Hepatic stellate cell (primary cell): ENCODE data around the gene SLMAP.

ENCODE experiments used
- DNase-seq: peaks from one replicate; pipeline ENCODE4 v3.0.0; 2011; ENCODE audit warnings: low spot score

SLMAP gene

GRCh38 chr3:57943525-57944495, 187.7 kb downstream of the SLMAP start:
- no peak for DNase-seq

DNA sequence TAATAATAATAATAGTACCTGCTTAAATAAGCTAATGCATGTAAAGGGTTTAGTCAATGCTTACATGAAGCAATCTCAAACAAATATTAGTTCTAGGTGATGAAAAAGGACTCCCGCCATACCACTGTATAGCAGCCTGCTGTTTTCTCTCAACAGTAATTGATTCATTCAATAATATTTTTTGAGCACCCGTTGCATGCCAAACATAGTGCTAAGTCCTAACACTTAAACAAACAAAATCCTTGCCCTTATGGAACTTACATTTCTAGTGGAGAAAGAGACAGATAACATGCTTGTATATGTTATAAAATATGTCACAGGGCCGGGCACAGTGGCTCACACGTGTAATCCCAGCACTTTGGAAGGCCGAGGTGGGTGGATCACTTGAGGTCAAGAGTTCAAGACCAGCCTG, 190.9 kb downstream of the SLMAP start:
- no peak for DNase-seq

DNA sequence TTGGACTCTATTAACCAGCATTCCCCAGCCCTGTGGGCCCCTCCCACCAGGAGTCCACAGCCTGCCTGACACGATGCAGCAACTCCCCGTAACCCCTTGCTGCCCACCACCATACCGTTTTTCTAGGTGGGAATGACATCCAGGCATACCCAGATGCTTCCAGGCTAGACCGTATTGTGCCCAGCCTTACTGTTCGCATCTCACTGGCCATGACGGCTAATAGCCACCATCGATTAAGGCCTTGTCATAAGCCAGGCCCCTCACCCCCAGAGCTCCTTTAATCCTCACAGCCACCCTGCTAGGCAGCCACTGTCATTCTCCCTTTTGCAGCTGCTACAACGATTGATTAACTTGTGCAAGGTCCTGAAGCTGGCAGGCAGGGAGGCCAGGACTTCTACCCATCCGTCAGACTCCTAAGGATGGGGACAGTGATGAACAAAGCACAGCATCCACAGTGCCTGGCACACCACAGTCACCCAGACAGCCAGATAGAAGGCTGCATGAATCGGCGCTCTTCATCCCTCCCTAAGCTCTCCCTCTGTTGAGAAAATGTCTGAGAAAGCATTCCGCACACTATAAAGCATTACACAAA, 192.1 kb downstream of the SLMAP start:
- no peak for DNase-seq

DNA sequence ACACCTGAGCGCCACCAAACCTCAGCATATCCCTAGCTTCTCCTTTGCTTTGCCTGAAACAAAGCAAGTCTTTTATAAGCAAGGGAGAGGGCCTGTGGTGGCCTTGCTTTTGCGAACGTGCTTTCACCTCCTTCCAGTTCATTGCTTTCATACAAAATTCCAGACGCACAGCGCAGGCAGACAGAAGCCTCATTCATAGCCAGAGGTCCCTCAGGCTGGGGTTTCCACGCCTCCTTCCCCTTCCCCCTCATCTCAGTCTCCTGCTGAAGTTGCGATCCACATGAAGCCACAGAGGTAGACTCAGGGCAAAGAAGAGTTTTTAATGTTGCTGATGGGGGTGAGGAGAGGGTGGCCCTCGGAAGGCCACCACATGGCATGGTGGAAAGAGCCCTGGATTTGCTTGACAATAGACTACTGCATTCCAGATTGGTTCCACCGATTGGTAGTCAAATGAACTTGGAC, 192.7 kb downstream of the SLMAP start:
- no peak for DNase-seq

DNA sequence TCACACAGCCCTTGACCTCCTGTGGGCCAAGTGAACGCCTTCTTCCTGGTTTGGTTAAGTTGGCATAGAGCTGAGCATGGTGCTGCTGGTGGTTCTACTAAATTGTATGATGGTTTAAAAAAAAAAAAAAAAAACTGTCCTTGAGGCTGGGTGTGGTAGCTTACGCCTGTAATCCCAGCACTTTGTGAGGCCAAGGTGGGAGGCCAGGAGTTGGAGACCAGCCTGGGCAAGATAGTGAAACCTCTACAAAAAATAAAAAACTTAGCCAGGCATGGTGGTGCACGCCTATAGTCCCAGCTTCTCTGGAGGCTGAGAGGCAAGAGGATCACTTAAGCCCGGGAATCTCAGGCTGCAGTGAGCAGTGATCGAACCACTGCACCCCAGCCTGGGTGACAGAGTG, 193.2 kb downstream of the SLMAP start:
- DNase-seq = no peak

GRCh38 chr3:57949785-57950615, 193.9 kb downstream of the SLMAP start:
- no peak for DNase-seq

GRCh38 chr3:57951066-57951882, 195.2 kb downstream of the SLMAP start:
- DNase-seq = peak; percentile 88

DNA sequence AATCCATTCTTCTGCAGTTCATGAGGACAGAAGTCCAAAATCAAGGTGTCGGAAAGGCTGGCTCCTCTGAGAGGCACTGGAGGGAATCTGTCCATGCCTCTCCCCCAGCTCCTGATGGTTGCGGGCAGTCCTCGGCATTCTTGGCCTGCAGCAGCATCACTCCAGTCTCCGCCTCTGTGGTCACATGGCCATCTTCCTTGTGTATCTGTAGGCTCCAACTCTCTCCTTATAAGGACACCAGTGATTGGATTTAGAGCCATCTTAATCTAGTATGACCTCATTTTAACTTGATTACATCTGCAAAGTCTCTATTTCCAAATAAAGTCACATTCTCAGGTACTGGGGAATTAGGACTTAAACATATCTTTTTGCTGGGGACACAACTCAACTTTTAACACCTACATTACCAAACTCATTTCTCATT, 196.1 kb downstream of the SLMAP start:
- no peak for DNase-seq

- DNase-seq = no peak
These were observed 196.5 kb downstream of the SLMAP start for GRCh38 chr3:57952651-57953050.

GRCh38 chr3:57953576-57953975, 197.5 kb downstream of the SLMAP start:
- DNase-seq = no peak

- DNase-seq = no peak
These were observed 200.2 kb downstream of the SLMAP start for GRCh38 chr3:57956119-57956832.

DNA sequence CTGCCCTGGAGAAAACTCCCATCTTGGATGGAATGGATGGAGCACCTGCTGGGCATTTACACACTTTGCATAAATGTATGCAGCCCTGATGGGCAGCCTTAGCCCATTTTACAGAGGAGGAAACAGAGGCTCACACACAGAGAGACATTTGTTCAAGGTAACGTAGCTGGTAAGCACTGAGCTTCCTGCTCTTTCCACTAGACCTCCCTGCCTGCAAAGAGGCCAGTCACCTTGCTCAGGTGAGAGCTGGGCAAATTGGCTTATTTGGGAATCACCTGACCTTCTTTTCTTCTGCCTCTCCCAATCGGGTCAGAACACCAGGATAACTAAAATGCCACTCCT, 200.7 kb downstream of the SLMAP start:
- no peak for DNase-seq

DNA sequence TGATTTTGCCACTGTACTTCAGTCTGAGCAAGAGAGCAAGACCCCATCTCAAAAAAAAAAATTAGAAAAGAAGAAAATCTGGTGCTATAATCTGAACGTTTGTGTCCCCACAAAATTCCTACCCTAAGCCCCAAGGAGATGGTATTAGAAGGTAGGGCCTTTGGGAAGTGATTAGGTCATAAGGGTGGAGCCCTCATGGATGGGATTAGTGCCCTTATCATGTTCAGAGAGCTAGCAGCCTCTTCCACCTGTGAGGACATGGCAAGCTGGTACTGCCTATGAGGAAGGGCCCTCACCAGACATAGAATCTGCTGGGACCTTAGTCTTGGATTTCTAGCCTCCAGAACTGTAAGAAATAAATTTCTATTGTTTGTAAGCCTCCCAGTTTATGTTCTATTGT, 201.7 kb downstream of the SLMAP start:
- DNase-seq = no peak

GRCh38 chr3:57958642-57959422, 202.7 kb downstream of the SLMAP start:
- DNase-seq = no peak

DNA sequence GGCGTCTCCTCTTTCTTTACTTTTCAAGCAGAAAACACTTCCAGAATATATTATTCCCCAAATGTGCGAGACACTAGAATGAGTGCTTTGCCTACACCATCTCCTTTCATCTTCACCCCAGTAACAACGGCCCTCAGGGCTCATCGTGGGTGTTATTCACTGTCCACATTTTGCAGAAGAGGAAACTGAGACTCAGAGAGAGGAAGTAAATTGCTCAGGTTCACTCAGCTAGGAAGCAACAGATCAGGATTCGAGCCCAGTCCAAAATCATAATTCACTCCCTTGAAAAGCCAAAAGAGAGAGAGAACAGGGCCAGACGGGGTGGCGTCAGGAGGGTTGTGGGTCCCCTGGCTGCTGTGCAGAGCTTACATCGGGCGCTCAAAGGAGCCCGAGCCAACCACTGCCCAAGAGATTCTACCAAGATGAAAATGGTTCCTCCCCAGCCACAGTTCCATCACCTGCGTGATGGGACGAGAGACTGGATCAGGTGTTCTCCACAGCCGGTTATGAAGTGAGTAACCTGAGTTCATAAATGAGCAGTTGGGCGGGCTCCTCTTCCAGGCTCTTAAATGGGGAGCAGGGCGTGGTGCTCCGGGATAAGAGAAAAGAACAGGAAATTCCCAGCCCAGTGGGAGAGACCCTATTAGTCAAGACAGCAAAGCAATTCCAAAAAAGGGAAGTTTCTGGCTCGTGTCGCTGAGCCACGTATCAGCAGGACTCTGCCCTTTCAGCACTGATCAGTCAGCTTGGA, 203.5 kb downstream of the SLMAP start:
- DNase-seq = no peak

DNA sequence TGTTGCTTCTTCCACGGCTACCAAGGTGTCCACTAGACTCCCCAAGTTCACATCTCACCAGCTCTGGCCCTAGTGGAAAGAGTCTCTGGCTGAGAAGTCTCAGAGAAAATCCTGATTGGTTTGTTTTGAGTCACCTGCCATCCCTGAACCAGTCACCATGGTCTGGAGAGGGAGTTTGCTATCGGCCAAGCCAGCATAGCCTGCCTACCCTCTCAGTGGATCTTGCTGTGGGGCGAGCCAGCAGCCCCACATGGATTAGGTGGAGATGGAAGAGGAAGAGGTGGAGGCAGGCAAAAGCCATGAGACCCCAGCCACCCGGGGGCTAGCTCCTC, 204.0 kb downstream of the SLMAP start:
- DNase-seq = no peak

DNA sequence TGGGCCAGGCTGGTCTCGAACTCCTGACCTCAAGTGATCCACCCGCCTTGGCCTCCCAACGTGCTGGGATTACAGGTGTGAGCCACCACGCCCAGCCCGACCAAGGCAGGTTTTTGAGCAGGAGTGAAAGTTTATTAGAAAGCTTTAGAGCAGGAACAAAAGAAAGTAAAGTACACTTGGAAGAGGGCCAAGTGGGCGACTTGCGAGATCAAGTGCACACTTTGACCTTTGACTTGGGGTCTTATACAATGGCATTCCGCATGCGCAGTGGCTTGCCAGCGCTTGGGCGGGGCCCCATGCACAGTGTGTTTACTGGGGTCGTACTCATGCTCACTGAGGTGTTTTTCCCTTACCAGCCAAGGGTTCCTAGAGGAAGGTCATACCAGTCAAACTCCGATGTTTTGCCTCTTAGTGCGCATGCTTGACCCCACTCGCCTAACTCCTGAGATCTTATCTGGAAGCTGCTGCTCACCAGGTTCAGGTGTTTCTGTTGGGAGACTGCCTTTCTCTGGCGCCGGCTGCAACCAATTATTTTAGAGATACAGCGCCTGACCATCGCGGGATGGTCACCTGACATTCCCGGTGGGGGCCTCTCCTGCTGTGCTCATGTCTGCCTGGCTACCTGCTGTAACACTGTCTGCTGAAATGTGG, 205.2 kb downstream of the SLMAP start:
- DNase-seq = no peak

DNA sequence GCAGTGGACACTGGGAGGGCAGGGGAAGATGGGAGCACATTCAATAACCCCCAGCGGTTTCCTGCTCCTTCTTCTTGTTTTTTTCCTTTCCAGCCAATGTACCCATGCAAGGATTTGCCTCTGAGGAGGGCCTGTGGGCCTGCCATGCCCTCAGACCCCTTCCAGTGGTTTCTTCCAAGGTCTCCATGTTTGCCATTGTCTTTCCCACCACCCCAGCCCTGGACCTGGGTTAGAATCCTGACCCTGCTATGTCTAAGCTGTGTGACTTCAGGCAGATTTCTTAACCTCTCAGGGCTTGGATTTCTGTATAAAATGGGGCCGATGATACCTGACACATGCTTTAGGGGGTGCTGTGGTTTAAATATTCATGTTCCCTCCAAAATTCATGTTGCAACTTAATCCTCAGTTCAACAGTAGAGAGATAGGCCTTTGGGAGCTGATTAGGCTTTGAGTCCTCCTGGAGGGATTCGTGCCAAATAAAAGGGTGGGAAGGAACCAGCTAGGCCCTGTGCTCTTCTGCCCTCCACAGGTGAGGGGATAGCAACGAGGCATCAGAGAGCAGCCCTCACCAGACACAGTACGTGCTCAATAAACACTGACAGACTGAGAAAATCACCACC, 205.8 kb downstream of the SLMAP start:
- DNase-seq = no peak

GRCh38 chr3:57962448-57962834, 206.3 kb downstream of the SLMAP start:
- DNase-seq = no peak
